H1 (cell line): ENCODE measurements around the gene KLF7.

Experiments used
- EP300 ChIP-seq, 2 experiments: IDR thresholded peaks; 1 replicate in 1 of 2; 2 replicates in 1 of 2; pipeline ENCODE4 v1.6.1; 2011 to 2012; ENCODE audit warnings: low read depth in 2 of 2, low read length in 2 of 2, mild to moderate bottlenecking in 2 of 2, borderline replicate concordance in 1 of 2, inconsistent platforms in 1 of 2, moderate library complexity in 1 of 2
- EZH2 ChIP-seq: fragments of 200-600 bp; sonication (generic); IDR thresholded peaks from 2 replicates; pipeline ENCODE4 v1.7.1; 2012; ENCODE audit warnings: low read depth, mild to moderate bottlenecking, moderate library complexity, low read length, inconsistent platforms; ENCODE audit not compliant: severe bottlenecking
- PHF8 ChIP-seq: fragments of 200-600 bp; sonication (generic); conservative IDR thresholded peaks from 2 replicates; pipeline ENCODE4 v1.7.1; 2012; ENCODE audit warnings: low read depth, mild to moderate bottlenecking, inconsistent platforms, low read length, moderate library complexity
- POLR2A ChIP-seq, 2 experiments: IDR thresholded peaks; 1 replicate in 1 of 2; 2 replicates in 1 of 2; pipeline ENCODE4 v1.6.1; 2011; ENCODE audit warnings: low read depth in 2 of 2, low read length in 2 of 2, mild to moderate bottlenecking in 2 of 2; ENCODE audit errors: control extremely low read depth in 1 of 2
- RAD21 ChIP-seq, 2 experiments: IDR thresholded peaks in 1 of 2; conservative IDR thresholded peaks in 1 of 2; 2 replicates each; pipeline ENCODE4 v1.6.1; 2011; ENCODE audit warnings: low read depth in 2 of 2, low read length in 2 of 2, improper control_type of control experiment in 1 of 2, inconsistent platforms in 1 of 2, mild to moderate bottlenecking in 1 of 2, moderate library complexity in 1 of 2
- TF ChIP-seq, protein P1 (sequence below), 3 experiments: IDR thresholded peaks; 1 replicate in 2 of 3; 2 replicates in 1 of 3; pipeline versions ENCODE4 v1.5.1 to v1.6.1; 2011; ENCODE audit warnings: low read length in 3 of 3, mild to moderate bottlenecking in 3 of 3, inconsistent platforms in 2 of 3, low read depth in 1 of 3, moderate library complexity in 1 of 3; ENCODE audit not compliant: insufficient read depth in 1 of 3; ENCODE audit errors: control extremely low read depth in 1 of 3

DNA sequence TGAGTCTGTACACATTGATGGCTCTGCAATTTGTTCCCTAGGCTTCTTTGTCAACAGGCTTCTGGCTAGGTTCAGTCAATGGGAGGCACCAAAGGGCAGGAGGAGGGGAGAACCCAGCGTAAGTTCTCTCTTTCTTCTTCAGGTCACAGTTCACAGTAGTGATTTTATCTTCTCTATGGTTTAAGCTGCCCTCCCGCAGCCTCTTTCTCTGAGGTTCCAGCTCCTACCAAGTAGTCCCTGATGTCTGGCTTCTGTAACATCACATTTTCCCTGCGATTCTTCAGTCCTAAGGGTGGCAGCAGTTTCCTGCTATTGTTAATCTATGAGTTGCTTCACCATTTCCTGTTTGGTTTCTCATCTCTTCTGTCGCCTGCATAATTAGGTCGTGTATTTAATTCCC, 119.0 kb downstream of the KLF7 start:
- TF ChIP-seq, protein P1, sequence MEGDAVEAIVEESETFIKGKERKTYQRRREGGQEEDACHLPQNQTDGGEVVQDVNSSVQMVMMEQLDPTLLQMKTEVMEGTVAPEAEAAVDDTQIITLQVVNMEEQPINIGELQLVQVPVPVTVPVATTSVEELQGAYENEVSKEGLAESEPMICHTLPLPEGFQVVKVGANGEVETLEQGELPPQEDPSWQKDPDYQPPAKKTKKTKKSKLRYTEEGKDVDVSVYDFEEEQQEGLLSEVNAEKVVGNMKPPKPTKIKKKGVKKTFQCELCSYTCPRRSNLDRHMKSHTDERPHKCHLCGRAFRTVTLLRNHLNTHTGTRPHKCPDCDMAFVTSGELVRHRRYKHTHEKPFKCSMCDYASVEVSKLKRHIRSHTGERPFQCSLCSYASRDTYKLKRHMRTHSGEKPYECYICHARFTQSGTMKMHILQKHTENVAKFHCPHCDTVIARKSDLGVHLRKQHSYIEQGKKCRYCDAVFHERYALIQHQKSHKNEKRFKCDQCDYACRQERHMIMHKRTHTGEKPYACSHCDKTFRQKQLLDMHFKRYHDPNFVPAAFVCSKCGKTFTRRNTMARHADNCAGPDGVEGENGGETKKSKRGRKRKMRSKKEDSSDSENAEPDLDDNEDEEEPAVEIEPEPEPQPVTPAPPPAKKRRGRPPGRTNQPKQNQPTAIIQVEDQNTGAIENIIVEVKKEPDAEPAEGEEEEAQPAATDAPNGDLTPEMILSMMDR (IDR thresholded peaks at IDR 0.05; ENCODE audit: control extremely low read depth in 1 of 3, insufficient read depth in 1 of 3, low read depth in 1 of 3, low read length in 3 of 3), result no peak
- TF ChIP-seq EP300 (IDR thresholded peaks at IDR 0.05; ENCODE audit: borderline replicate concordance in 1 of 2, low read depth in 2 of 2, low read length in 2 of 2), result no peak
- TF ChIP-seq POLR2A (IDR thresholded peaks at IDR 0.05; ENCODE audit: control extremely low read depth in 1 of 2, low read depth in 2 of 2, low read length in 2 of 2), result no peak
- TF ChIP-seq RAD21 (IDR thresholded peaks at IDR 0.05 in 1 of 2, conservative IDR thresholded peaks at IDR 0.05 in 1 of 2; ENCODE audit: low read depth in 2 of 2, low read length in 2 of 2), result no peak
- no peak for TF ChIP-seq PHF8
- TF ChIP-seq EZH2, result no peak
